IMR-90 (cell line): ENCODE measurements around the gene REG1A. TPM values are rescaled to one million over a fixed set of nuclear protein-coding genes. Genes with fewer than 3 reads are reported as not detected.

Source experiments
- ATAC-seq: fragments of 200-7000 bp; cut with Tn5 transposase; 2 replicates; pipeline ENCODE4 v1.9.1; 2020; ENCODE audit warnings: low read depth, mild to moderate bottlenecking, moderate library complexity
- BruUV-seq: library from RNA; stranded (reverse); fragments of 400-500 nt; replicated peaks from 2 replicates; lab custom pipeline; 2021; lab: Mats Ljungman, UMichigan
- CTCF ChIA-PET: fragments of 300-600 bp; formaldehyde crosslinking; extraction: SDS; loops from one replicate; lab custom pipeline; 2021; ENCODE audit warnings: antibody characterized with exemption; lab: Yijun Ruan, JAX
- POLR2A ChIA-PET: fragments of 300-600 bp; sonication (Branson Sonifier 250); formaldehyde crosslinking; loops from one replicate; lab custom pipeline; 2022; ENCODE audit warnings: antibody characterized with exemption; ENCODE audit not compliant: unreplicated experiment; lab: Charles Lee
- DNase-seq: peaks from one replicate; pipeline ENCODE4 v3.0.0; 2013
- H2AFZ ChIP-seq: replicated peaks from 2 replicates; pipeline ENCODE3; 2013; ENCODE audit warnings: low read length, mild to moderate bottlenecking; ENCODE audit not compliant: poor library complexity
- H2AK5ac ChIP-seq: 2 replicates; pipeline ENCODE4 v1.6.1; 2013; ENCODE audit warnings: low read depth, low read length, inconsistent platforms
- H2AK9ac ChIP-seq: replicated peaks from 2 replicates; pipeline ENCODE3; 2013; ENCODE audit warnings: mild to moderate bottlenecking, low read depth, low read length, moderate library complexity; ENCODE audit not compliant: poor library complexity
- H2BK120ac ChIP-seq: 2 replicates; pipeline ENCODE4 v1.6.1; 2013; ENCODE audit warnings: low read depth, low read length, inconsistent platforms
- H2BK15ac ChIP-seq: 3 replicates; pipeline ENCODE4 v1.6.1; 2013; ENCODE audit warnings: low read depth, low read length, inconsistent platforms
- H2BK20ac ChIP-seq: 2 replicates; pipeline ENCODE4 v1.6.1; 2013; ENCODE audit warnings: low read depth, mild to moderate bottlenecking, inconsistent platforms, low read length, moderate library complexity
- H2BK5ac ChIP-seq: 2 replicates; pipeline ENCODE4 v1.6.1; 2013; ENCODE audit warnings: mild to moderate bottlenecking, low read depth, low read length, inconsistent platforms; ENCODE audit not compliant: poor library complexity, severe bottlenecking
- H3K14ac ChIP-seq: replicated peaks from 2 replicates; pipeline ENCODE4 v1.6.1; 2013; ENCODE audit warnings: low read depth, low read length, inconsistent platforms
- H3K18ac ChIP-seq: 2 replicates; pipeline ENCODE4 v1.6.1; 2013; ENCODE audit warnings: low read depth, low read length, control low read depth
- H3K23ac ChIP-seq: 2 replicates; pipeline ENCODE4 v1.6.1; 2013; ENCODE audit warnings: low read depth, low read length, inconsistent platforms
- H3K27ac ChIP-seq: 2 replicates; pipeline ENCODE4 v1.5.1; 2013; ENCODE audit warnings: mild to moderate bottlenecking, control low read depth, low read length; ENCODE audit not compliant: insufficient read depth
- H3K27me3 ChIP-seq: 2 replicates; pipeline ENCODE4 v1.6.1; 2013; ENCODE audit warnings: low read length; ENCODE audit not compliant: control insufficient read depth, insufficient read depth
- H3K36me3 ChIP-seq: 2 replicates; pipeline ENCODE4 v1.6.1; 2013; ENCODE audit warnings: low read length, mixed read lengths; ENCODE audit not compliant: control insufficient read depth, insufficient read depth
- H3K4ac ChIP-seq: 2 replicates; pipeline ENCODE4 v1.6.1; 2013; ENCODE audit warnings: low read depth, low read length, inconsistent platforms
- H3K4me1 ChIP-seq: 2 replicates; pipeline ENCODE4 v1.6.1; 2013; ENCODE audit warnings: low read length, mixed read lengths; ENCODE audit not compliant: control insufficient read depth, insufficient read depth
- H3K4me2 ChIP-seq: 2 replicates; pipeline ENCODE4 v1.6.1; 2013; ENCODE audit warnings: low read depth, mild to moderate bottlenecking, control low read depth, low read length, moderate library complexity
- H3K4me3 ChIP-seq: 2 replicates; pipeline ENCODE4 v1.5.1; 2013; ENCODE audit warnings: low read depth, mild to moderate bottlenecking, control low read depth, low read length, moderate library complexity; ENCODE audit not compliant: insufficient read depth
- H3K56ac ChIP-seq: 2 replicates; pipeline ENCODE4 v1.6.1; 2013; ENCODE audit warnings: low read length, inconsistent platforms; ENCODE audit not compliant: insufficient read depth; ENCODE audit errors: extremely low read depth
- H3K79me1 ChIP-seq, 2 experiments: 2 replicates each; pipeline ENCODE4 v1.6.1; 2013; ENCODE audit warnings: low read length in 2 of 2, inconsistent platforms in 1 of 2, low read depth in 1 of 2
- H3K9ac ChIP-seq: 2 replicates; pipeline ENCODE4 v1.6.1; 2013; ENCODE audit warnings: low read depth, low read length, control low read depth
- H3K9me1 ChIP-seq: 2 replicates; pipeline ENCODE4 v1.6.1; 2013; ENCODE audit warnings: low read length, inconsistent platforms; ENCODE audit not compliant: insufficient read depth
- H3K9me3 ChIP-seq: 2 replicates; pipeline ENCODE4 v1.6.1; 2013; ENCODE audit warnings: low read length; ENCODE audit not compliant: control insufficient read depth, insufficient read depth
- H4K20me1 ChIP-seq: 2 replicates; pipeline ENCODE4 v1.6.1; 2013; ENCODE audit warnings: low read length, inconsistent platforms; ENCODE audit not compliant: insufficient read depth
- H4K5ac ChIP-seq: 2 replicates; pipeline ENCODE4 v1.6.1; 2013; ENCODE audit warnings: mild to moderate bottlenecking, low read depth, low read length, control low read depth
- H4K8ac ChIP-seq, 2 experiments: 2 replicates each; pipeline ENCODE4 v1.6.1; 2013; ENCODE audit warnings: low read depth in 2 of 2, low read length in 2 of 2, control low read depth in 1 of 2, inconsistent platforms in 1 of 2
- H4K91ac ChIP-seq: 2 replicates; pipeline ENCODE4 v1.6.1; 2013; ENCODE audit warnings: low read depth, low read length, inconsistent platforms; ENCODE audit not compliant: insufficient read depth
- CEBPB ChIP-seq: IDR thresholded peaks from 2 replicates; pipeline ENCODE4 v1.6.1; 2012; ENCODE audit warnings: low read depth, low read length, improper control_type of control experiment
- CTCF ChIP-seq: conservative IDR thresholded peaks from 2 replicates; pipeline ENCODE4 v1.5.1; 2012; ENCODE audit warnings: mild to moderate bottlenecking, low read depth, low read length, improper control_type of control experiment
- ELK1 ChIP-seq: fragments of 150-350 bp; IDR thresholded peaks from 2 replicates; pipeline ENCODE4 v1.6.1; 2016; ENCODE audit warnings: low read depth, mild to moderate bottlenecking, low read length, moderate library complexity, borderline replicate concordance
- MAZ ChIP-seq: IDR thresholded peaks from 2 replicates; pipeline ENCODE4 v1.6.1; 2012; ENCODE audit warnings: low read depth, mild to moderate bottlenecking, low read length, improper control_type of control experiment, moderate library complexity, borderline replicate concordance
- MXI1 ChIP-seq: IDR thresholded peaks from 2 replicates; pipeline ENCODE4 v1.6.1; 2012; ENCODE audit warnings: low read depth, mild to moderate bottlenecking, low read length, moderate library complexity, borderline replicate concordance
- RCOR1 ChIP-seq: IDR thresholded peaks from 2 replicates; pipeline ENCODE4 v1.6.1; 2012; ENCODE audit warnings: mild to moderate bottlenecking, low read length, improper control_type of control experiment; ENCODE audit not compliant: insufficient replicate concordance
- RFX5 ChIP-seq: IDR thresholded peaks from 2 replicates; pipeline ENCODE4 v1.8.0; 2012; ENCODE audit warnings: low read depth, mild to moderate bottlenecking, low read length, moderate library complexity
- USF2 ChIP-seq: fragments of 150-350 bp; IDR thresholded peaks from 2 replicates; pipeline ENCODE4 v1.6.1; 2017; ENCODE audit warnings: mild to moderate bottlenecking, antibody characterized with exemption, low read length, low read depth
- WGBS, 2 experiments: methylation state at CpG; one replicate each; pipeline versions ENCODE4 v1.1.5 to v1.1.7; 2013; ENCODE audit warnings: missing lambda C conversion rate in 2 of 2; ENCODE audit not compliant: insufficient read length in 1 of 2; ENCODE audit errors: extremely low coverage in 2 of 2; 5-methylcytosine and 5-hydroxymethylcytosine counted together
- dilution Hi-C: fragments of 300-500 bp; cut with HindIII; formaldehyde crosslinking; loops from one replicate; pipeline ENCODE4 v1.14.3; 2018; ENCODE audit warnings: low sequenced_read_pairs; ENCODE audit not compliant: unreplicated experiment
- in situ Hi-C: fragments of 300-500 bp; cut with MboI; formaldehyde crosslinking; loops from 3 replicates; pipeline ENCODE4 v1.14.3; 2019; ENCODE audit warnings: low sequenced_read_pairs, inconsistent platforms, mixed read lengths
- intact Hi-C: fragments of 100-400 bp; cut with micrococcal nuclease; formaldehyde crosslinking; loops from 2 replicates; pipeline ENCODE4 v1.10.0; 2022
- polyA plus RNA-seq, 3 experiments: library from polyadenylated mRNA; depleted of rRNA; stranded (reverse); fragments of >200 nt; gene quantifications; 2 replicates each; pipeline ENCODE4 v1.2.3, GENCODE V29; 2012; ENCODE audit warnings: low replicate concordance in 1 of 3
- total RNA-seq: library from RNA; depleted of rRNA; stranded (reverse); fragments of >200 nt; gene quantifications from 2 replicates; pipeline ENCODE4 v1.2.3, GENCODE V29; 2012

Gene REG1A
- total and polyA plus RNA-seq, 2 of the 4 experiments (the other 2 are of a cell fraction), result not detected

- TF ChIP-seq MXI1 (no peak), RCOR1 (no peak), ELK1 (no peak), RFX5 (no peak), MAZ (no peak), CEBPB (no peak), USF2 (no peak), CTCF (no peak)
- no TSS peak for BruUV-seq
- CTCF ChIA-PET, result no interaction called here
Measured at GRCh38 chr2:79103214-79103613, 17.1 kb upstream of the REG1A start.

More at GRCh38 chr2:79103214-79103613, 17.1 kb upstream of the REG1A start:
- H3K36me3 ChIP-seq, result no peaks in the 10 kb centered on the region
- no peak overlapping the region for H3K14ac ChIP-seq
- no peak overlapping the region for H2BK20ac ChIP-seq
- no peaks in the 10 kb centered on the region for H4K20me1 ChIP-seq
- no peak overlapping the region for H2AK5ac ChIP-seq
- H2AK9ac ChIP-seq, result no peak overlapping the region
- H3K27ac ChIP-seq, result no peak overlapping the region
- H3K9me1 ChIP-seq, result no peaks in the 10 kb centered on the region
- WGBS, 2 experiments, result no CpG with 5 or more reads among the region's 2 CpGs
- no peak overlapping the region for H3K56ac ChIP-seq
- no peaks in the 10 kb centered on the region for H3K27me3 ChIP-seq
- ATAC-seq (no peak), DNase-seq (no peak)
- H3K9ac ChIP-seq, result no peak overlapping the region
- H2BK15ac ChIP-seq, result no peak overlapping the region
- H3K9me3 ChIP-seq, result peaks cover 10% of the 10 kb centered on the region
- H2AFZ ChIP-seq, result no peak overlapping the region
- no peaks in the 10 kb centered on the region for H3K79me1 ChIP-seq
- POLR2A ChIA-PET, result no interaction called here
- H3K4me2 ChIP-seq, result no peak overlapping the region
- no peak overlapping the region for H2BK120ac ChIP-seq
- H4K8ac ChIP-seq, result no peak overlapping the region
- no peak overlapping the region for H2BK5ac ChIP-seq
- H3K4ac ChIP-seq, result no peak overlapping the region
- H3K4me1 ChIP-seq, result no peaks in the 10 kb centered on the region
- no peak overlapping the region for H3K4me3 ChIP-seq
- no peak overlapping the region for H4K91ac ChIP-seq
- H4K5ac ChIP-seq, result no peak overlapping the region
- H3K23ac ChIP-seq, result no peak overlapping the region
- intact Hi-C loops (no loop called here), dilution Hi-C loops (no loop called here), in situ Hi-C loops (no loop called here)
- no peak overlapping the region for H3K18ac ChIP-seq
